ENCODE data around the gene HOXC9.

Gene HOXC9

GRCh38 chr12:54029529-54030441, 29.8 kb downstream of the HOXC9 start:
- no peak for DNase-seq

- no peak for DNase-seq
These were observed 30.5 kb downstream of the HOXC9 start for GRCh38 chr12:54030442-54030801.

GRCh38 chr12:54030889-54031471, 31.0 kb downstream of the HOXC9 start:
- DNase-seq, result no peak

- no peak for DNase-seq
These were observed 31.5 kb downstream of the HOXC9 start for GRCh38 chr12:54031480-54031879.

GRCh38 chr12:54032086-54032619, 32.2 kb downstream of the HOXC9 start:
- DNase-seq, result no peak

GRCh38 chr12:54032627-54033100, 32.7 kb downstream of the HOXC9 start, which contains the start of gene HOXC5:
Gene HOXC5 (plus strand): TSS chr12:54033050. CDS start chr12:54033123, 73 bp downstream.
- DNase-seq, result peak; percentile 64

- DNase-seq, result no peak
These were observed 33.4 kb downstream of the HOXC9 start for GRCh38 chr12:54033106-54033979.

GRCh38 chr12:54033980-54034784, 34.2 kb downstream of the HOXC9 start:
- no peak for DNase-seq

GRCh38 chr12:54034785-54035310, 34.9 kb downstream of the HOXC9 start:
- no peak for DNase-seq

GRCh38 chr12:54035568-54036264, 35.8 kb downstream of the HOXC9 start:
- DNase-seq, result no peak

- DNase-seq, result no peak
These were observed 36.8 kb downstream of the HOXC9 start for GRCh38 chr12:54036620-54037359.

- no peak for DNase-seq
These were observed 37.7 kb downstream of the HOXC9 start for GRCh38 chr12:54037360-54038283.

- DNase-seq, result no peak
These were observed 38.4 kb downstream of the HOXC9 start for GRCh38 chr12:54038284-54038870.

- no peak for DNase-seq
These were observed 39.0 kb downstream of the HOXC9 start for GRCh38 chr12:54038871-54039414.

GRCh38 chr12:54039417-54040147, 39.6 kb downstream of the HOXC9 start:
- no peak for DNase-seq

GRCh38 chr12:54040148-54040494, 40.2 kb downstream of the HOXC9 start:
- no peak for DNase-seq

GRCh38 chr12:54040648-54041047, 40.7 kb downstream of the HOXC9 start:
- no peak for DNase-seq

Measured in activated CD4-positive, alpha-beta T cell treated with anti-CD3 and anti-CD28 coated beads, Interleukin-2, Interleukin-6, amounts not matched to agents 100 ng/mL and 50 ng/mL, durations not matched to agents 16 hours and 8 hours (primary cell).